Vagina (tissue), 2 donors: ENCODE results near the gene MINDY4B. TPM values are rescaled to one million over a fixed set of nuclear protein-coding genes. Genes with fewer than 3 reads are reported as not detected.

Experiments used
- DNase-seq, 2 donors: peaks; one replicate each; pipeline ENCODE4 v3.0.0-alpha.2; 2017; ENCODE audit errors: extremely low spot score in 2 of 2
- H3K27ac ChIP-seq: fragments of 200-600 bp; sonication (generic); one replicate; pipeline ENCODE4 v1.5.1; 2019
- H3K27me3 ChIP-seq: fragments of 200-600 bp; sonication (generic); one replicate; pipeline ENCODE4 v1.5.1; 2019
- H3K36me3 ChIP-seq, 2 donors: fragments of 200-600 bp; sonication (generic); one replicate each; pipeline ENCODE4 v1.5.1; 2017 to 2019
- H3K4me1 ChIP-seq: fragments of 200-600 bp; sonication (generic); one replicate; pipeline ENCODE4 v1.5.1; 2019
- H3K4me3 ChIP-seq, 2 donors: fragments of 200-600 bp; sonication (generic); 1 replicate in 1 of 2; 2 replicates in 1 of 2; pipeline ENCODE4 v1.5.1; 2016 to 2019
- H3K9me3 ChIP-seq: fragments of 200-600 bp; sonication (generic); one replicate; pipeline ENCODE4 v1.5.1; 2019
- CTCF ChIP-seq, 3 experiments: fragments of 450-650 bp in 2 of 3; fragments of 200-600 bp in 1 of 3; sonication (generic) in 1 of 3; IDR thresholded peaks; one replicate each; pipeline ENCODE4 v1.5.1; 2017 to 2019; ENCODE audit warnings: antibody characterized with exemption in 3 of 3, mild to moderate bottlenecking in 2 of 3, moderate library complexity in 2 of 3
- POLR2A ChIP-seq, 2 donors: fragments of 450-650 bp; IDR thresholded peaks; one replicate each; pipeline ENCODE4 v1.6.1; 2017; ENCODE audit warnings: antibody characterized with exemption in 2 of 2, mild to moderate bottlenecking in 2 of 2, moderate library complexity in 2 of 2
- POLR2AphosphoS5 ChIP-seq, 2 donors: sonication (generic); formaldehyde crosslinking; IDR thresholded peaks; one replicate each; pipeline ENCODE4 v1.9.0; 2017; ENCODE audit warnings: antibody characterized with exemption in 2 of 2, mild to moderate bottlenecking in 2 of 2, low read depth in 1 of 2; ENCODE audit not compliant: insufficient read depth in 1 of 2
- intact Hi-C: fragments of 100-400 bp; cut with DNase I; formaldehyde crosslinking; loops from one replicate; pipeline ENCODE4 v1.15.1; 2023
- total RNA-seq: library from RNA; depleted of rRNA; stranded (reverse); fragments of >200 nt; gene quantifications from one replicate; pipeline ENCODE4 v1.2.3, GENCODE V29; 2016

Gene MINDY4B
- total RNA-seq, 1 donor from 2014 or later: not detected

- intact Hi-C loops: no loop called here
- no peaks in the 10 kb centered on the region for H3K36me3 ChIP-seq
- H3K27me3 ChIP-seq: no peaks in the 10 kb centered on the region
- TF ChIP-seq CTCF (IDR thresholded peaks at IDR 0.05) (no peak), POLR2AphosphoS5 (IDR thresholded peaks at IDR 0.05; ENCODE audit: insufficient read depth in 1 of 2, low read depth in 1 of 2) (no peak), POLR2A (IDR thresholded peaks at IDR 0.05) (no peak)
- no peak for DNase-seq
- no peaks in the 10 kb centered on the region for H3K9me3 ChIP-seq
- no peak overlapping the region for H3K27ac ChIP-seq
- H3K4me1 ChIP-seq: no peaks in the 10 kb centered on the region
- no peak overlapping the region for H3K4me3 ChIP-seq
These were observed 20.5 kb upstream of the MINDY4B start for GRCh38 chr3:150925751-150926201.

GRCh38 chr3:150922611-150923010, 17.4 kb upstream of the MINDY4B start:
- no peak for TF ChIP-seq POLR2AphosphoS5 (IDR thresholded peaks at IDR 0.05; ENCODE audit: insufficient read depth in 1 of 2, low read depth in 1 of 2)
- no peak for TF ChIP-seq CTCF (IDR thresholded peaks at IDR 0.05)
- no peak overlapping the region for H3K4me3 ChIP-seq

GRCh38 chr3:150921209-150921608, 16.0 kb upstream of the MINDY4B start:
- no peak for DNase-seq
- H3K27me3 ChIP-seq: no peaks in the 10 kb centered on the region
- no peaks in the 10 kb centered on the region for H3K36me3 ChIP-seq
- no peak overlapping the region for H3K27ac ChIP-seq
- intact Hi-C loops: no loop called here
- no peak for TF ChIP-seq POLR2A (IDR thresholded peaks at IDR 0.05)
- no peak for TF ChIP-seq POLR2AphosphoS5 (IDR thresholded peaks at IDR 0.05; ENCODE audit: insufficient read depth in 1 of 2, low read depth in 1 of 2)
- TF ChIP-seq CTCF (IDR thresholded peaks at IDR 0.05): no peak
- no peak overlapping the region for H3K4me3 ChIP-seq
- H3K4me1 ChIP-seq: no peaks in the 10 kb centered on the region
- no peaks in the 10 kb centered on the region for H3K9me3 ChIP-seq

More at GRCh38 chr3:150922611-150923010, 17.4 kb upstream of the MINDY4B start:
- Histone ChIP-seq H3K36me3 (no peaks in the 10 kb centered on the region), H3K9me3 (no peaks in the 10 kb centered on the region), H3K4me1 (no peaks in the 10 kb centered on the region), H3K27ac (no peak overlapping the region), H3K27me3 (no peaks in the 10 kb centered on the region)
- no peak for DNase-seq
- intact Hi-C loops: no loop called here

- intact Hi-C loops: no loop called here
- no peak for DNase-seq
- Histone ChIP-seq H3K4me3 (no peak overlapping the region), H3K4me1 (no peaks in the 10 kb centered on the region), H3K9me3 (no peaks in the 10 kb centered on the region), H3K36me3 (no peaks in the 10 kb centered on the region), H3K27ac (no peak overlapping the region), H3K27me3 (no peaks in the 10 kb centered on the region)
- TF ChIP-seq CTCF (IDR thresholded peaks at IDR 0.05) (no peak), POLR2AphosphoS5 (IDR thresholded peaks at IDR 0.05; ENCODE audit: insufficient read depth in 1 of 2, low read depth in 1 of 2) (no peak), POLR2A (IDR thresholded peaks at IDR 0.05) (no peak)
These were observed 15.0 kb upstream of the MINDY4B start for GRCh38 chr3:150920236-150920635.

GRCh38 chr3:150917951-150918350, 12.7 kb upstream of the MINDY4B start:
- H3K4me3 ChIP-seq: no peak overlapping the region
- no peaks in the 10 kb centered on the region for H3K27me3 ChIP-seq
- intact Hi-C loops: no loop called here
- H3K4me1 ChIP-seq: no peaks in the 10 kb centered on the region
- no peak for DNase-seq
- TF ChIP-seq CTCF (IDR thresholded peaks at IDR 0.05): no peak
- TF ChIP-seq POLR2A (IDR thresholded peaks at IDR 0.05): no peak
- no peak for TF ChIP-seq POLR2AphosphoS5 (IDR thresholded peaks at IDR 0.05; ENCODE audit: insufficient read depth in 1 of 2, low read depth in 1 of 2)
- H3K27ac ChIP-seq: no peak overlapping the region
- no peaks in the 10 kb centered on the region for H3K9me3 ChIP-seq
- H3K36me3 ChIP-seq: no peaks in the 10 kb centered on the region
